Caki2 (cell line): ENCODE results near the gene CHI3L1. TPM values are rescaled to one million over a fixed set of nuclear protein-coding genes. Genes with fewer than 3 reads are reported as not detected.

Source experiments
- DNase-seq: peaks from one replicate; pipeline ENCODE4 v3.0.0-alpha.2; 2015; ENCODE audit warnings: low read depth
- in situ Hi-C: cut with HindIII; loops from 2 replicates; pipeline ENCODE4 v1.10.0; 2016; ENCODE audit warnings: low sequenced_read_pairs, low pct_unique_long_range_greater_than_20kb, mixed read lengths
- total RNA-seq: library from RNA; depleted of rRNA; stranded (reverse); fragments of >200 nt; shearing (Covaris generic); gene quantifications from 2 replicates; pipeline ENCODE4 v1.2.3, GENCODE V29; 2014; ENCODE audit warnings: low replicate concordance

The CHI3L1 gene
- total RNA-seq, 1 experiment from 2014 or later = not detected

- in situ Hi-C loops = no loop called here
- no peak for DNase-seq
Measured at GRCh38 chr1:203146537-203146936, 40.0 kb downstream of the CHI3L1 start.

DNA sequence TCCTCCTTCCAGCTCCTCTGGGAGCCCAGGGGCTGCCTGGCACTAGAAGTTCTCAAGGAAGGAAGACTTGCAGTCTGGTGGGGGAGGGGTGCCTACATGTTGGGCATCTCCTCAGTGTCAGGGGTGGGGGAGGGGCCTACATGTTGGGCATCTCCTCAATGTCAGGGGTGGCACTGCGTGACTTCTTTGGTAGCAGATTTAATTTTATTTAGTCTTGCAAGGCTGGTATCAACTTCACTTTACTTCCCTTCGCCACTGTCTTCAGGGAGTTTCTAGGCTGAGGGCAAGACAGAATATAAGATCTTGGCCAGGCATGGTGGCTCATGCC, 40.5 kb downstream of the CHI3L1 start:
- DNase-seq = no peak
- in situ Hi-C loops = no loop called here

DNA sequence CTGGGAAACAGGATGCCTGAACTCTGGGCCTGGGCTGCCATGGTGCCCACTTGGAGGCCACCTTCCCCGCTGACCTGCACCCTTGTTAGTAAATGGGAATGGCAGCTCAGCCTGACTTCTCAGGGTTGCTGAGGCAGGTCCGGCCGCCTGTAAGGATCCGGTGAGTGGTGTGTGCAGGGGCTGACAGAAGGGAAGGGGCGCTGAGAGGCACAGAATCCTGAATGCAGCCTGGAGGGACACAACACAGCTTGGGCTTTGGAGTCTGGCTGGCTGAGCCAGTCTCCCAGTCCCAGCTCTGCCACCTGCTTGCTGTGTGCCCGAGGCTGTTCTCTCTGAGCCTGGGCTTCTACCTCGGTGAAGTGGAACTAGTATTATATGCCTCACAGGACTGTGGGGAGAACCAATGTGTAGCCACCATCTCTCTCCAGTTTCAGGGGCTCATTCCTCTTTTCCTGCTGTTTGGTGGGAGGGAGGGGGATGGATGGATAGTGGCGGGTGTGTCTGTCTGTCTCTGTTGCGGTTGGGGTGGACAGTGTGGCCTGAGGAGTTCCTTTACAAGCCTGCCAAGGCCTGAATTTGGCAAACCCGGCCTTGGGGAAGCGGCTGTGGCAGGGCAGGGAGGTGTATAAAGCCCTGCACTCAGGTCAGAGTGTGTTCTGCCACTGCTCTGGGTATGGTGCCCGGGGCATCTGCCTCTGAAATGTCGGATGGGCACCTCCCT, 41.0 kb downstream of the CHI3L1 start:
- in situ Hi-C loops = no loop called here
- DNase-seq = no peak

GRCh38 chr1:203144661-203145060, 41.8 kb downstream of the CHI3L1 start:
- DNase-seq = no peak
- in situ Hi-C loops = no loop called here

GRCh38 chr1:203143641-203144040, 42.9 kb downstream of the CHI3L1 start:
- DNase-seq = no peak
- in situ Hi-C loops = no loop called here

- no peak for DNase-seq
- in situ Hi-C loops = no loop called here
Measured at GRCh38 chr1:203142684-203143408, 43.7 kb downstream of the CHI3L1 start.

- in situ Hi-C loops = no loop called here
Measured at GRCh38 chr1:203142124-203142523, 44.4 kb downstream of the CHI3L1 start.

DNA sequence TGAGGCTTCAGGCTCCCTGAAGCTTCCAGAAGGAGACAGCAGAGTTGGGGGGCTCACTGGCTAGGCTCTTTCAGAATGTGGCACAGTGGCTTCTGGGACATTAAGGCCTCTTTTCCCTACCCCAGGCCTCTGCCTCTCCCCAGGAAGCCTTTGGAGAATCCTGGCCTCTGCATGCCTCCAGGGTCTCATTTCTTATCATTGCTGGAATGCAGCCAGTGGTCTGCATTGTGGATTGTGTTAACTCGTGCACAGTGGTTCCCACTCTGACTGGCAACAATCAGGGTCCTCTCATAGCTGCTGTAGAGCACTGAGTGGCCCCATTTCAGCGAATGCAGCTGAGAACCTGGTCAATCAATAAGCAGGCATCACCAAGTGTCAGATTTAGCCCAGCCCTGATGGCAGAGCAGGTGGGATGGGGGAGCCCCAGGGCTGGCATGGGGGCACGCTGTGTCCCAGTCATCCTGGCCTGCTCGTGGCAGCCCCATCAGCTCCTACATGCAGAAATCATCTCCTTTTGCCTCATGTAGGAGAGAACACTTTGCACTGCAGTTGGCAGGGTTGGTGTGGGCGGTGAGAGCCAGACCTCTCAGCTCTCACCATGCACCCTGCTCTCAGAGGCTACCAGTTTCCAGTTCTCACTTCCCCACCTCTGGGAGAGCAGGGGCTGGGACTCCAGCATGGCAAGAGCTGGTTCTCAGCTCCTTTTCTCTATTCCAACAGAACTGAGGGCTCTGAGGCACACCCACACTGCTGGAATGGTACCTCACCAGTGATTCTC, 45.6 kb downstream of the CHI3L1 start:
- no peak for DNase-seq
- in situ Hi-C loops = no loop called here

More at GRCh38 chr1:203142124-203142523, 44.4 kb downstream of the CHI3L1 start:
- no peak for DNase-seq

DNA sequence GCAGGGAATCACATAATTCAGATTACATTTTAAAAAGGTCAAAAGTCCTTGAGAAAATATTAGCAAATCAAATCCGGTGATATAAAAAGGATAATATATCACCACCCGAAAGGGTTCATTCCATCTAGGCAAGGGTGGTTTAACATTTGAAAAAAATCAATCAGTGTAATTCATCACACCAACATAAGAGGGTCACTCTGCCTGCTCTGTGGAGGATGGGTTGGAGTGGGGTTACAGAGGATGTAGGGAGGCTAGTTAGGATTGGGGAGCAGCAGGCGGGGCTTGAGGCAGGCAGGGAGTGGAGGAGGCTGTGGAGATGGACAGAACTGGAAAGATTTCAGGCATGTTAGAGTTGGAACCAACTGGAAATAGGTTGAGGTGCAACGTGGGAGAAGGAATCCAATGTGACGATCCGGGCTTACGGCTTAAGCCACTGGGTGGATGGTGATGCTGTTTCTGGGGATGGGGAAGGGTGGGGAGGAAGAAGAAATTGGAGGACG, 46.5 kb downstream of the CHI3L1 start:
- in situ Hi-C loops = no loop called here
- no peak for DNase-seq

- DNase-seq = no peak
- in situ Hi-C loops = no loop called here
Measured at GRCh38 chr1:203138066-203138465, 48.4 kb downstream of the CHI3L1 start.

- DNase-seq = no peak
- in situ Hi-C loops = no loop called here
Measured at GRCh38 chr1:203137324-203137723, 49.2 kb downstream of the CHI3L1 start.

- in situ Hi-C loops = no loop called here
- no peak for DNase-seq
Measured at GRCh38 chr1:203136409-203137042, 50.0 kb downstream of the CHI3L1 start.

- DNase-seq = peak; percentile 83
- in situ Hi-C loops = no loop called here
Measured at GRCh38 chr1:203135636-203136305, 50.7 kb downstream of the CHI3L1 start.

DNA sequence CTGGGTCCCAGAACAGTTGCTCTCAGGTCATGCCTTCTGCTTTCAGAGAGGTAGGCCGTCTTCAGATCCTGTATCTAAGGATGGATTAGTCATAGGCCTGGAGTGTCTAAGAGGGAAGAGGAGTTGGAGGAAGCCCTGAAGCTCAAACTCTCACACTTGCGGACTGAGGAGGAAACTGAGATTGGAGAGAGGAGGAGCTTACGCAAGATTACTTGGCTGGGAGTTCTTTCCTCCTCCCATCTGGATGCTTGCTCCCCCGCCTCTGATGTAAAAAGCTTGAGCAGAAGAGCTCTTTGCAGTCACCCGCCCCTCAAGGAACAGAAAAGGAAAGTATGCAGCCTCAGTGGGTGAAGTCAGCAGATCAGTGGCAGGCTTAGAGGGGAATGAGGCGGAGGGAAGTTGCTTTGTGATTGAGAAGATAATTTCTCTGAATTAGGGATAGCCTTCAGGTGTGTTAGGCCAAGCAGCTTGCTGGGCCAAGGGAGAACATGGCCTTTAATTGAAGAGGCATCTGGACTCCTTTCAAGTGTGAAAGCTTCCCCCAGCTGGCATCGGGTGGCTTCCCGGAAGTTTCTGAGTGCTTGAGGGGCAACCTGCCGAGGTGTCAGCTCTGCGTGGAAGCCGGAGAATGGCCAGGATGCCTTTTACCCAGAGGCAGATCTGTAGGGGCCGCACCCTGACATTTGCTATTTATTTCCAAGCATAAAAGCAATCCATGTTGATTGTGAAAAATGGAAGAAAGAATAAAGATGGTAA, 52.4 kb downstream of the CHI3L1 start:
- in situ Hi-C loops = no loop called here

GRCh38 chr1:203131548-203132200, 54.8 kb downstream of the CHI3L1 start:
- DNase-seq = peak; percentile 59
- in situ Hi-C loops = no loop called here

More for the DNA sequence above, 52.4 kb downstream of the CHI3L1 start:
- peak; percentile 92 for DNase-seq

DNA sequence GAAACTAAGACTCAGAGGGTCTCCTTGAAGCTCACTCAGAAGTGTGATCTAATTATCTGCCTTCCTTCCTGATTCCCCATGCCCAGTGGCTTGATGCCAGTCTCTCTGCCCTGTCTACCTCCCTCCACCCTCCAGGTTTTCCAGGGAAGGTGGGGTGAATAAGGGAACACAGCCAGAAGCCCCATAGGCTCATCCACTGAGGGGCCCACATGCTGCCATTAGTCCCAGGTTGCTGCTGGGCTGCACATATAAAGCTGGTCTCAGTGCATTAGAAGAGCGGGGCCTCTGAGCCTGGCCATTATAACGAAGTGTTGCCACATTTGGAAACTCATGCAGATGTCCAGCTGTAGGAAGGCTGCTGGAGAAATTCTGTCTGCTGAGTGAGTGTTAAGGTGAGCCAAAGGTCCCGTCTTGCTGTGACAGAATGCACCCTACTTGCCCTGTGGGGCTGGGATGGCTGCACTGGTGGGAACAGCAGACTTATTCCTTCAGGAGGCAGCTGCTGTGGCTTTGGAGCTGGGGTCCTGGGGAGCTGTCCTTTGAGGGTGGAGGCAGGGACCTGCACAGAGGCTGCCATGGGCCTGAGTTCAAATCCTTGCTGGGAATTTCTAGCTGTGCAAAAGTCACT, 56.0 kb downstream of the CHI3L1 start:
- in situ Hi-C loops = no loop called here
- DNase-seq = no peak
